Skin epidermis (tissue), 12 donors: Measurements from ENCODE around the gene TMEM45B.
"Not testable (repeated sequence)": the region's sequence is repeated elsewhere in the genome, so short reads cannot be mapped to it uniquely, and the experiment has no call there.

Source experiments
- H3K27ac ChIP-seq, 21 experiments: fragments of 200-600 bp; sonication (generic) in 11 of 21; one replicate each; pipeline ENCODE4 v1.5.0; 2020; ENCODE audit warnings: mild to moderate bottlenecking in 3 of 21, inconsistent platforms in 2 of 21, moderate library complexity in 2 of 21
- H3K4me3 ChIP-seq, 7 experiments: fragments of 200-600 bp; sonication (generic) in 2 of 7; one replicate each; pipeline ENCODE4 v1.5.0; 2020; ENCODE audit warnings: inconsistent platforms in 2 of 7, mild to moderate bottlenecking in 2 of 7, moderate library complexity in 1 of 7

Gene TMEM45B

DNA sequence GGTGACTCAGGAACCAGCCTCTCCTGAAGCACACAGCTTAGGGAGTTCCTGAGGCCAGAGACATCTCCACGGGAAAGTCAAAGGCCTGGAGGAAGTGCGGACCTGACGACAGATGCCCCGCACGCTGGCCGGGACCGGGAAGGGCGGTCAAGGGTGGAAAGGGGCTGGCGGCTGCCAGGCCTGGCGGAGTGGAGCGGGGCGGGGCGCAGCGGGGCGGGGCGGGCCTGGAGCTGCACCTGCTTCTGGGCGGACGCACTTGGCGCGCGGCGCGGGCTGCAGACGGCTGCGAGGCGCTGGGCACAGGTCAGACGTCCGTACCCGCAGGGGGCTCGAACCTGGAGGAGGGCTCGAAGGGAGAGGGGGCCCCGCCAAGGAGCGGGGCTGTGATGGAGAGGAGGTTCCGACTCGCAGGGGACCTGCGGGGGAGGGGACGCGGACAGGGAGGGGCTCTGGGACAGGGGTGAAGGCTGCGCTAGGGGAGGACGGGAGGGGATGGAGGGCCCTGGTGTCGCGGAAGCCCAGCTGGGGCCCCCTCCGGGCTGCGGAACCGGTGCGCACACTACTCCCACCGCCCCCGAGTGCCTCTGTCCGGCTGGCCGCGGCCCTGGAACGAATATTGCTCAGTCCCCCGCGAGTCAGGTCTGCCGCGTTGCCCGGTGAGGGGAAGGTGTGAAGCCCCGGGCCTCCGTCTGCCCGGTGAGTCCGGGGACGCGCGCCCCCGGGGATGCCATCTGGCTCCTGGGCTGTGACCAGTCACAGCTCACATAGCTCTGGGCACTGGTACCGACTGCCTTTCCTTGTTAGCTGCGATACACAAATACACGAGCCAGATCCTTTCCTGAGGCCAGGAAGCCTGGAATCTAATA is at the start of gene TMEM45B:
Gene TMEM45B (plus strand): TSS at position 253 of the 866 bp plus-strand sequence. CDS start 36,635 bp downstream, outside the sequence.
- H3K4me3 ChIP-seq = peak within 1 kb of the TSS; percentile 13 to 48 (median 34)
- peak within 1 kb of the TSS in 15 of 21 experiments; percentile 14 to 73 (median 58) for H3K27ac ChIP-seq

DNA sequence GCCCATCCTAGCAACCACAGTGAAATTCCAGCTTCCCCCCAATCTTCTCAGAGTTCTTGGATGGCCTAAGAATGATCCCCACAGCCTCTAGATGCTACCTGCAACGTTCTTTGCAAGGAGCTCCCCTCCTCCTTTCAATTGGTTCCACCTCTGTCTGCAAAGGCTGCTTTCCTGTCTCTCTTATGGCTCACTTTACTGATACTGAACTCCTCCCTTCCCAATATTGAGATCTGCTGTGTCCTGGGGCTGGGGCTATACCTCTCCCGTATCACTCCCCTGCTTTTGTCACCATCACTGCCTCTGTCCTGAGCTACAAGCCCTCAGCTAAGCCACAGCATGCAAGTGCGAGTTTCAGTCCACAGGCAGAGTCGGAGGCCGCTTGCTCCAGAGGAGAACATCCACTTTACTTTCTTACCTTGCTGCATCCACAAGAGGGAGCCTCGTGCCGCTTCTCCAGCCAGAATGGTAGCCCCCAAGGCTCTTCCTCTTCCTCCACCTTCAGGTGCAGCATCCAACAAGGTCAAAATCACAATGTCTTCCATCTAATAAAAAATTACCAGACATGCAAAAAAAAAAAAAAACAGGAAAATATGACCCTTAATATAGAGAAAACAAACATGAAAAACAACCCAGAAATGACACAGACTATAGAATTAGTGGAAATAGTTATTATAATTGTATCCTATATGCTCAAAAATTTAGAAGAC is 48.6 kb upstream of the TMEM45B start:
- Histone ChIP-seq H3K4me3 (no peak overlapping the region), H3K27ac (no peak overlapping the region)

DNA sequence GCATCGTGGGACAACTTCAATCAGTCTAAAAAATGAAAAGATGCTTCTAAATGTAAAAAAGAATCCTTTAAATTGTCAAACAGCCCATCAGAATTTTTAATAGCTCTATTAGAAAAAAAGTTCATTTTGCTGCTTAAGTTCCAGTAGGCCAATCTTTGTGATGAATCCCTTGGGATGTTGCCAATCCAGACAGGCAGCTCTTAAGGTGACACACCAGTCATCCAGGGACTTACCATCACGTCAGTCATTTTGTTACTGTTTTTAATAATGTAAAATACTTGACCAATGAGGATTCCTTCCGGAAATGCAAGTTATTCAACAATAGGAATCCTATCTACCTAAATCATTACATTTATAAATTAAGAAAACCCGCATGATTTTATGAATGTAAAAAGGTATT is 47.8 kb upstream of the TMEM45B start:
- H3K27ac ChIP-seq = no peak overlapping the region
- no peak overlapping the region for H3K4me3 ChIP-seq

DNA sequence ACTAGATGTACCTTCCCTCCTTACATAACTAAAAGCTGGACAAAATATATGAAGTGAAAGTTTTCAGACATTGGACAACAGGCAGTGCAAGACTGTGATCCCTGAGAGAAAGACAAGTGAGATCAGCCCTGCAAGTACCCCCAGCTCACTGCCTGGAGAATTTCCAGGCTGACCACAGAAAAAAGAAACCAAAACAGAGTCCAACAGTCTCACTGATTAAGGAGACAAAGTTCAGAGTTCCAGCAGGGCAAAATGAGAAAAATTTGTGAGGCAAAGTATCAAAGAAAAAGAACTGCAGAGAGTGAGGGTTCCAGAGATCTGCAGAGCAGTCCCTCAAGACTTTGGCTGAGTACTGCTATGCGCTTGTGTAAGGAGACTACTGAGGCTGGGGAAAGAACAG is 47.3 kb upstream of the TMEM45B start:
- Histone ChIP-seq H3K4me3 (no peak overlapping the region), H3K27ac (no peak overlapping the region)

DNA sequence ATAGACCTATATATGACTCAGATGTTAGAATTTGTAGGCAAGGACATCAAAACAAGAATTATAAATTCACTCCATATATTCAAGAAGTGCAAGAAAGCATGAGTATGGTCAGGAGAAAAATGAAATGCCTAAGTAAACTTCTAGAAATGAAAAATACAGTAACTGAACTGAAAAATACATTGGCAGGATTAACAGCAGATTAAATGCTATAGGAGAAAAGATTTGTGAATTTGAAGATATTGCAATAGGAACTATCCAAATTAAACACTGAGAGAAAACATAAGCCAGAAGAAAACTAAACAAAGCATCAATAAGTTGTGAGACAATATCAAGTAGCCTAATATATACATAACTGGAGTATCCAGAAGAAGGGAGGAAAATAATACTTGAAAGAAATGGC is 46.6 kb upstream of the TMEM45B start:
- Histone ChIP-seq H3K4me3 (no peak overlapping the region), H3K27ac (no peak overlapping the region)

DNA sequence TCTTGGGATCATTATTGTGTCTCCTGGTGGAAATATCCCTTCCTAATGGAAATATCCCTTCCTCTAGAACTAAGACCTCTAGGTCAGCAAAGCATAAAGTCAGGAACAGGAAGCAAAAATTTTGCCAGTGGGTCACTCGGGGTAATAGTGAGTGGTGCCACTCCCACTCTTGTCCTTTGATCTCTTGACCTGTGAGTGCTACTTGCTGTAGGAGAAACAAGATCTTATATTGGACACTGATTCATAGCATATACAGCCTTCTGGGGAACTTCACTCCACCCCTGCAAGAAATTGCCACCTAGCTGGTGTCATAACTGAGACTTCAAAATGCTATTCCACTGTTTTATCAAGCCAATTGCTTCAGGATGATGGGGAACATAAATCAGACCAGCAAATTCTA is 44.7 kb upstream of the TMEM45B start:
- H3K27ac ChIP-seq = no peak overlapping the region
- no peak overlapping the region for H3K4me3 ChIP-seq

DNA sequence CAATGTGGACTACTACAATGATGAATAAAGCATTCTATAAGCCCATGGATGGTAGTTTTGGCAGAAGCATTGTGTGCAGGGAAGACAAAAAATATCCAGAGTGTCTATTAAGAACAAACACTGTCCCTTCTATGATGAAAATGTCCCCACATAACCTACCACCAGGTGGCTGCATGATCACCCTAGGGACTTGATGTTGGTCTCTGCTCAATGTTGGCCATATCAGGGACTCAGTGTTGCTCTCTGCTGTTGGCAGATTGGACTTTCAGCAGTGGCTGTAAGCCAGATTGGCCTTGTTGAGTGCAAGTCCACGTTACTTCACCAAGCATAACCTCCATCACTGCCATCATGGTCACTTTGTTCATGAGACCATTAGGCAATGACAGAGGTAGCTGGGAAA is 44.2 kb upstream of the TMEM45B start:
- H3K4me3 ChIP-seq, H3K27ac ChIP-seq: not testable (repeated sequence)

DNA sequence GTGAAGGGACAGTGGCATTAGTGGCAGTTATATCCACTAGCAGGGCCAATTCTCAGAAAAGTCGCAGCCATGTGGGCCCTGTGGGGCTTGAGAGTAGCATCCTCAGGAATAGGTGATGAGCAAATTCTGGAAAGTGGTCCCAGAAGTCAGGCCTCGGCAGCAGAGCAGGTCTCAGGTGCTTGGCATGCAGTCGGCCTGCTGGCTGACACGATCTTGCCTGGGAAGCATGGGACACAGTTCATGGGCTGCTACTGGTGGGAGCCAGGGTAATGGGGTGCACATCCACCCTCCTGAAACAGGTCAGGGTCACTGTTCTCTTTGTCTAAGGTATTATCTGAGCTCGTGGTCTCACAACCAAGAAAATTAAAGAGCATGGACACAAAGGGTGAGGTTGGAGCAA is 36.8 kb upstream of the TMEM45B start:
- Histone ChIP-seq H3K4me3 (no peak overlapping the region), H3K27ac (no peak overlapping the region)

DNA sequence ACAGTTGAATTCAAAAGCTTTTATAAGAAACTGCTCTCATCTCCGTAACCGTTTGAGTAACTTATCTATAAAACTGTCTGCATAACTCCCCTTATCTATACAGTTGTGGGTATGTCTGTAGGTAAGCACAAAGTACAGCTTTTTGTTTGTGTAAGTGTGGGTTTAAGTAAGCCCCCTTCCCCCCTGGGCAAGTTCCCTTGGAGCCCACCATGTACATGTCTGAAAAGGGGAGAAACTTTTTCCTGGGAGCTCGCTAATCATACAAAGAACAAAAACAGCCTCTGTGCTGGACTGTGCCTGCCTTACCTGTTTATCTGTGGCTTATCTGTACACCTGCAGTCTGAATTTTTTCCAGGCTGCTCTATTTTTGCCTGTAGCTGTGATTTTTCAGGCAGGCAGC is 36.3 kb upstream of the TMEM45B start:
- Histone ChIP-seq H3K4me3 (no peak overlapping the region), H3K27ac (no peak overlapping the region)

DNA sequence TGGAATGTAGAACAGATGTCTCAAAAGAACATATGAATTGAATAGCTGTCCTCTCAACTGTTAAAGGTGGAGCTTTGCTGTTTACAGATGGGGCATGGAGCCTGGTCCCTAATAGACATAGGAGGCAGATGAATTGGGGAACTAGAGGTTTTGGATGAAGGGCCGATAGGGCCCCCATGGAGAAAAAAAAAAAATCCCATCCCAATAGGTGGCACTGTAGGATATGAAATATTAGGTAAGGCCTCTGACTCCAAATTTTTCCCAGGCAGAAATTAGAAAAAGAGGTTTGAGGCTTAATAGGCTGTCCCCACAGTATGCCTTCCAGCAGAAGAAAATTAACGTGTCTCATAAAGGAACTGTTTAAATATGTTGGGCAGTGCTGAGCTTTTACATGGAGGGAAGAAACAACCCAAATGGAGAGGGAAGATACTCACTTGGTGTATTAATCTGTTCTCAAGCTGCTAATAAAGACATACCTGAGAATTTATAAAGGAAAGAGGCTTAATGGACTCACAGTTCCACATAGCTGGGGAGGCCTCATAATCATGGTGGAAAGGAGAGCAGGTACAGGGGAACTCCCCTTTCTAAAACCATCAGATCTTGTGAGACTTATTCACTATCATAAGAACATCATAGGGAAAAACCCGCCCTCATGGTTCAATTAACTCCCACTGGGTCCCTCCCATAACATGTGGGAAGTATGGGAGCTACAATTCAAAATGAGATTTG is 30.1 kb upstream of the TMEM45B start:
- Histone ChIP-seq H3K27ac (no peak overlapping the region), H3K4me3 (no peak overlapping the region)

DNA sequence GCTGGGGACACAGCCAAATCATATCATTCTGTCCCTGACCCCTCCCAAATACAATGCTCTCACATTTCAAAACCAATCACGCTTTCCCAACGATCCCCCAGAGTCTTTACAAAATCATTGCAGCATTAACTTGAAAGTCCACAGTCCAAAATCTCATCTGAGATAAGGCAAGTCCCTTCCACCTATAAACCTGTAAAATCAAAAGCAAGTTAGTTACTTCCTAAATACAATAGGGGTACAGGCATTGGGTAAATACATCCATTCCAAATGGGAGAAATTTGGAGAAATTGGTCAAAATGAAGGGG is 29.6 kb upstream of the TMEM45B start:
- H3K27ac ChIP-seq = not testable (repeated sequence)

DNA sequence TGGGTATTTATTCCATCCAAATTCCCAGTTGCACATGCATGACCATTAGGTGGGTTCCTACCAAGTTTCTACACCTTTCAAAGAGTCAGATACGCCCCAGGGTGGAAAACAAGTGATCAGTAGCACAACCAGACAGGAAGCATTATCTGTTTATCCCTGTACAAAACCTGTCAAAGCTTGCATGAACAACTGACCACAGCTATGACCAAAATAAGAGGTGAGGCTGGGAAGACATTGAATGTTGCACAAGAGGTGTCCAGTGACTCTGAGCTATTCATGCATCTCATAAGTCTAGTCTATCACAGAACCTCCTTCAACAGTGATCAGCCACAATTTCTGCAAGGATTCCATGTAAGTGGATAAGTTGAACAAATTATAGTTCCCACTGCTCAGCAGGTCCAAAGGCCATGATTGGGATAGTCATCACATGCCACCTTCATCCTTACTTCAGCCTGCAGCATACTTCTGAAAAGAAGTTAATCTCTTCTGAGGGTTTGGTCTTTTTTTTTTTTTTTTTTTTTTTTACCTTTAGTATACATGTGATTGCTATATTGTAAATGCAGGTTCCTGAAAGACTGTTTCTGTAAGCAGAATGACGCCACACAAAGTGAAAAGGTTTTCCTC is 28.0 kb upstream of the TMEM45B start:
- Histone ChIP-seq H3K4me3 (no peak overlapping the region), H3K27ac (no peak overlapping the region)

More for the DNA sequence above, 29.6 kb upstream of the TMEM45B start:
- not testable (repeated sequence) for H3K4me3 ChIP-seq

DNA sequence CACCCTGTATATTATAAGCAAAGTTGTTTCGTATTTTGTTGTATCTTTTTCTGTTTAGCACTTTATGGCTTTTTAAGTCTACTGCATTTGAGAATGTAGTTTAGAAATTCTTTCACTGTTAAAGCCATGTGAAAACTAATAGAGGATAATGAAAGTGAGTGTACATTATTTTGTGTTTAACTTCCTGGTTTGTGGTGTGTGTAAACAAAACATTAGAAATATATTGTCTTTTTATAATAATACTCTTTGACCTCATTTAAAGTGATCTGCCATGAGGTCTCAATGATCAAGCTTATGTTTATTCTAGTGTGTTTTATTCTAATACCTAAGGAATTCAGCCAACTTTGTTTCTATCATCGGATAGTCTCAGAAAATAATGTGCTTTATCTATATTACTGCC is 27.4 kb upstream of the TMEM45B start:
- no peak overlapping the region for H3K4me3 ChIP-seq

DNA sequence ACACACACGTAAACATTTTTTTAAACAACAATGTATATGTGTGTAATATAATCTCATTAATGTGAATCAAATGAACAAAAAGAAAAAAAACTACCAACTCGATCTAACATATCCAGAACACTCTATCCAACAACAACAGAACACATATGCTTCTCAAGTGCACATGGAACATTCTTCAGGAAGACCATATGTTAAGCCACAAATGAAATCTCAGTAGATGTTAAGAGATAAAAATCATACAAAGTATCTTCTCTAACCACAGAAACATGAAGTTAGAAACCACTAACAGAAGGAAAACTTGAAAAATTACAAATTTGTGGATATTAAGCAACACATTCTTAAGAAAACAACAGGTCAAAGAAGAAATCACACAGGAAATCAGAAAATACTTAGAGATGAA is 25.5 kb upstream of the TMEM45B start:
- Histone ChIP-seq H3K27ac (no peak overlapping the region), H3K4me3 (no peak overlapping the region)

More for the DNA sequence above, 27.4 kb upstream of the TMEM45B start:
- no peak overlapping the region for H3K27ac ChIP-seq

DNA sequence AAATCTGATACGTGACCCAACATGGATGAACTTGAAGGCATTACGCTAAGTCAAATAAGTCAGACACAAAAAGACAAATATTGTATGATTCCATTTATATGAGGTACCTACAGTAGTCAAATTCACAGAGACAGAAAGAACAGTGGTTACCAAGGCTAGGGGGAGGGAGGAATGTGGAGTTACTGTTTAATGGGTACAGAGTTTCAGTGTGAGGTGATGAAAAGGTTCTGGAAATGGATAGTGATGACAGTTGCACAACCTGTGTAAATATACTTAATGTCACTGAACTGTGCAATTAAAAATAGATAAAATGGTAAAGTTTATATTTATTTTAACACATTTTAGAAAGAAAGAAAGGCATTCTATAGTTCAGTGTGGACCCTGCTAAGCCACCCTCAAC is 24.1 kb upstream of the TMEM45B start:
- no peak overlapping the region for H3K4me3 ChIP-seq

DNA sequence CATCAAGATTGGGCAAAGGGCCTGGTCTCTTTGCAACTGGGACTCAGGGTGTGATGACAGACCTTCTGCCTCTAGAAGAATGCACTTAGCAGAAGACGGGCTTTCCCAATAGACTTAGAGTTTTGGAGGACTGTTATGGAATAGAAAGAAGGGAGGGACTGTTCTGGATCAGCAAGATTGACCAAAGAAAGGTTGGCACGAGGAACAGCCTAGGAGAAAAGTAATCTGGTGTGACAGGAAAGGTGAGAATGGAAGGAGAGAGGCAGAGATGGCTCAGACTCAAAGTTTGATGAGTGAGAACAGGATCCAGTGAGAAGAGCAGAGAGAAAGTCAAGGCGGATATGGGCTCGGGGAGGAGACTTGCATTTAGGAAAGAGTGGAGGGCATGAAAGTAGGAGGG is 23.0 kb upstream of the TMEM45B start:
- Histone ChIP-seq H3K4me3 (no peak overlapping the region), H3K27ac (no peak overlapping the region)

More for the DNA sequence above, 24.1 kb upstream of the TMEM45B start:
- H3K27ac ChIP-seq = no peak overlapping the region

DNA sequence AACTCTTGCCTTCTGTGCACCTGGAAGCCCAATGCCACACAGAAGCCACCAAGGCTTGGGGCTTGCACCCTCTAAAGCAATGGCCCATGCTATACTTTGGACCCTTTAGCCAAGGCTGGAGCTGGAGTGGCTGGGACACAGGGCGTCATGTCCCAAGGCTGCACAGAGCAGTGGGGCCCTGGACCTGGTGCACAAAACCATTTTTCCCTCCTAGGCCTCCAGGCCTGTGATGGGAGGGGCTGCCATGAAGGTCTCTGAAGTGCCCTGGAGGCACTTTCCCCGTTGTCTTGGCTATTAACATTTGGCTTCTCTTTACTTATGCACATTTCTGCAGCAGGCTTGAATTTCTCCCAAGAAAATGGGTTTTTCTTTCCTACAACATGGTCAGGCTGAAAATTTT is 20.6 kb upstream of the TMEM45B start:
- no peak overlapping the region for H3K27ac ChIP-seq
- no peak overlapping the region for H3K4me3 ChIP-seq

DNA sequence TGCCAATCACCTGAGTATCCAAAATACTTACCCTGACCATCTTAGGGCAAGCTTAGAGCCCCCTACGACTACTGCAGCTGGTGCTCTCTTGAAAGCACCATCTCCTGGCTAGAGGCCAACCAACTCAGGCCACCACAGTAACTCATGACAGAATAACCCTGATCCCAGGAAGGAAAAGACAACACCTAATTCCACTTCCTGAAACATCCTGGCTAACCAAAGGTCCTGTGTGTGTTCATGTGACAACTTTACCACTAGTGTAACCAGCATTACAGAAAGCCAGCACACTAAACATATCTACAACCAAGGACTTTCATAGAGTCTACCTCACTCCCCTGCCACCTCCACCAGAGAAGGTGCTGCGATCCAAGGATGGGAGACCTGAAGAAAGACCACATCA is 17.4 kb upstream of the TMEM45B start:
- no peak overlapping the region for H3K27ac ChIP-seq
- no peak overlapping the region for H3K4me3 ChIP-seq

DNA sequence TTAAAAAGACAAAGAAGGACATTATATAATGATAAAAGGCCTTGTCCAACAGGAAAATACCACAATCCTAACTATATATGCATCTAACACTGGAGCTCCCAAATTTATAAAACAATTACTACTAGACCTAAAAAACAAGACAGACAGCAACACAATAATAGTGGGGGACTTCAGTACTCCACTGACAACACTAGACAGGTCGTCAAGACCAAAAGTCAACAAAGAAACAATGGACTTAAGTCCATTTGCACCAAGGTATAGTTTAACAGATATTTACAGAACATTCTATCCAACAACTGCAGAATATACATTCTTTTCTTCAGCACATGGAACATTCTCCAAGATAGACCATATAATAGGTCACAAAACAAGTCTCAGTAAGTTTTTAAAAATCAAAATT is 15.5 kb upstream of the TMEM45B start:
- H3K4me3 ChIP-seq, H3K27ac ChIP-seq: not testable (repeated sequence)

DNA sequence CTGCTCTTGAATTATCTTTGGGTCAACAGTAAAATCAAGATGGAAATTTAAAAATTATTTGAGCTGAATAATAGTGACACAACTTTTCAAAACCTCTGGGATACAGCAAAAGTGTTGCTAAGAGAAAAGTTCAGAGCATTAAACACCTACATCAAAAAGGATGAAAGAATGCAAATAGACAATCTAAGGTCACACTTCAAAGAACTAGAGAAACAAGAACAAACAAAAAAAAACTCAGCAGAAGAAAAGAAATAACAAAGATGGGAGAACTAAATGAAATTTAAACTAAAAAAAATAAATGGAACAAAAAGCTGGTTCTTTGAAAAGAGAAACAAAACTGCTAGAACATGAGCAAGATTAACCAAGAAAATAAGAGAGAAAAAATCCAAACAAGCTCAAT is 15.0 kb upstream of the TMEM45B start:
- Histone ChIP-seq H3K27ac (no peak overlapping the region), H3K4me3 (no peak overlapping the region)
